HG02623 (cell line): ENCODE data around the gene ZNF497.

Source experiments
- ATAC-seq: cut with Tn5 transposase; IDR thresholded peaks from one replicate; pipeline ENCODE4 v1.9.1; 2021; ENCODE audit warnings: moderate library complexity; ENCODE audit not compliant: unreplicated experiment

The ZNF497 gene

GRCh38 chr19:58368561-58369360, 6.2 kb upstream of the ZNF497 start:
- no peak for ATAC-seq

GRCh38 chr19:58367698-58368454, 5.3 kb upstream of the ZNF497 start:
- no peak for ATAC-seq

GRCh38 chr19:58366585-58367430, 4.3 kb upstream of the ZNF497 start:
- no peak for ATAC-seq

GRCh38 chr19:58364146-58364545, 1.6 kb upstream of the ZNF497 start:
- no peak for ATAC-seq

GRCh38 chr19:58361900-58362271, 665 bp downstream of the ZNF497 start:
- ATAC-seq: no peak

GRCh38 chr19:58357481-58358145, 4.9 kb downstream of the ZNF497 start:
- ATAC-seq: no peak

GRCh38 chr19:58356766-58357480, 5.6 kb downstream of the ZNF497 start:
- ATAC-seq: no peak

GRCh38 chr19:58355908-58356765, 6.4 kb downstream of the ZNF497 start:
- no peak for ATAC-seq

- no peak for ATAC-seq
Observed at GRCh38 chr19:58355215-58355796, 7.2 kb downstream of the ZNF497 start.

- ATAC-seq: no peak
Observed at GRCh38 chr19:58354478-58355030, 8.0 kb downstream of the ZNF497 start.

GRCh38 chr19:58353717-58354477, 8.7 kb downstream of the ZNF497 start:
- no peak for ATAC-seq

GRCh38 chr19:58352760-58353671, 9.5 kb downstream of the ZNF497 start, which contains the start of gene A1BG:
TSS of gene A1BG (minus strand) at chr19:58353492. CDS start at chr19:58353437, 55 bp downstream.
- ATAC-seq: no peak

GRCh38 chr19:58351990-58352755, 10.4 kb downstream of the ZNF497 start:
- ATAC-seq: no peak

- no peak for ATAC-seq
Observed at GRCh38 chr19:58351558-58351878, 11.0 kb downstream of the ZNF497 start.

GRCh38 chr19:58350871-58351557, 11.5 kb downstream of the ZNF497 start:
- ATAC-seq: no peak
